Progenitor cell of endocrine pancreas (in vitro differentiated cells): ENCODE measurements around the gene GNAI3. TPM values are rescaled to one million over a fixed set of nuclear protein-coding genes. Genes with fewer than 3 reads are reported as not detected.
A peak's percentile ranks its signal among the peaks of the same experiment; 100 is the strongest.

Experiments
- DNase-seq: peaks from one replicate; pipeline ENCODE4 v3.0.0; 2021; ENCODE audit warnings: low spot score; ENCODE audit not compliant: unreplicated experiment
- H3K27ac Mint-ChIP-seq: 2 replicates; pipeline ENCODE4 v1.8.0; 2021; ENCODE audit warnings: mild to moderate bottlenecking, moderate library complexity, mixed read lengths
- H3K27me3 Mint-ChIP-seq: 2 replicates; pipeline ENCODE4 v1.8.0; 2021; ENCODE audit warnings: mixed read lengths
- H3K36me3 Mint-ChIP-seq: 2 replicates; pipeline ENCODE4 v1.8.0; 2022; ENCODE audit warnings: mixed read lengths; ENCODE audit not compliant: insufficient read depth
- H3K4me1 Mint-ChIP-seq: 2 replicates; pipeline ENCODE4 v1.8.0; 2021; ENCODE audit warnings: low read depth, mixed read lengths
- H3K4me3 Mint-ChIP-seq: 2 replicates; pipeline ENCODE4 v1.8.0; 2021; ENCODE audit warnings: low read depth, mild to moderate bottlenecking, moderate library complexity, mixed read lengths
- H3K9me3 Mint-ChIP-seq: 2 replicates; pipeline ENCODE4 v1.8.0; 2021; ENCODE audit warnings: low read depth, mixed read lengths
- total RNA-seq: library from RNA; stranded (reverse); gene quantifications from 2 replicates; pipeline ENCODE4 v1.2.1, GENCODE V29; 2021
- TF ChIP-seq, protein P1 (sequence below): fragments of 200-600 bp; sonication (generic); IDR thresholded peaks from one replicate; pipeline ENCODE4 v1.5.0; 2021; ENCODE audit warnings: antibody characterized with exemption, mild to moderate bottlenecking; ENCODE audit not compliant: unreplicated experiment

The GNAI3 gene
- total RNA-seq, 1 donor from 2014 or later: 10.0 TPM

- no peaks in the 10 kb centered on the region for H3K36me3 Mint-ChIP-seq
- H3K9me3 Mint-ChIP-seq: no peaks in the 10 kb centered on the region
- TF ChIP-seq, protein P1, sequence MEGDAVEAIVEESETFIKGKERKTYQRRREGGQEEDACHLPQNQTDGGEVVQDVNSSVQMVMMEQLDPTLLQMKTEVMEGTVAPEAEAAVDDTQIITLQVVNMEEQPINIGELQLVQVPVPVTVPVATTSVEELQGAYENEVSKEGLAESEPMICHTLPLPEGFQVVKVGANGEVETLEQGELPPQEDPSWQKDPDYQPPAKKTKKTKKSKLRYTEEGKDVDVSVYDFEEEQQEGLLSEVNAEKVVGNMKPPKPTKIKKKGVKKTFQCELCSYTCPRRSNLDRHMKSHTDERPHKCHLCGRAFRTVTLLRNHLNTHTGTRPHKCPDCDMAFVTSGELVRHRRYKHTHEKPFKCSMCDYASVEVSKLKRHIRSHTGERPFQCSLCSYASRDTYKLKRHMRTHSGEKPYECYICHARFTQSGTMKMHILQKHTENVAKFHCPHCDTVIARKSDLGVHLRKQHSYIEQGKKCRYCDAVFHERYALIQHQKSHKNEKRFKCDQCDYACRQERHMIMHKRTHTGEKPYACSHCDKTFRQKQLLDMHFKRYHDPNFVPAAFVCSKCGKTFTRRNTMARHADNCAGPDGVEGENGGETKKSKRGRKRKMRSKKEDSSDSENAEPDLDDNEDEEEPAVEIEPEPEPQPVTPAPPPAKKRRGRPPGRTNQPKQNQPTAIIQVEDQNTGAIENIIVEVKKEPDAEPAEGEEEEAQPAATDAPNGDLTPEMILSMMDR: no peak
- H3K27ac Mint-ChIP-seq: peak overlapping the region; percentile 94
- H3K27me3 Mint-ChIP-seq: peaks cover 6% of the 10 kb centered on the region
- H3K4me1 Mint-ChIP-seq: peaks cover 36% of the 10 kb centered on the region
- peak overlapping the region; percentile 95 for H3K4me3 Mint-ChIP-seq
- no peak for DNase-seq
Measured at GRCh38 chr1:109618661-109619575, 70.5 kb downstream of the GNAI3 start.

DNA sequence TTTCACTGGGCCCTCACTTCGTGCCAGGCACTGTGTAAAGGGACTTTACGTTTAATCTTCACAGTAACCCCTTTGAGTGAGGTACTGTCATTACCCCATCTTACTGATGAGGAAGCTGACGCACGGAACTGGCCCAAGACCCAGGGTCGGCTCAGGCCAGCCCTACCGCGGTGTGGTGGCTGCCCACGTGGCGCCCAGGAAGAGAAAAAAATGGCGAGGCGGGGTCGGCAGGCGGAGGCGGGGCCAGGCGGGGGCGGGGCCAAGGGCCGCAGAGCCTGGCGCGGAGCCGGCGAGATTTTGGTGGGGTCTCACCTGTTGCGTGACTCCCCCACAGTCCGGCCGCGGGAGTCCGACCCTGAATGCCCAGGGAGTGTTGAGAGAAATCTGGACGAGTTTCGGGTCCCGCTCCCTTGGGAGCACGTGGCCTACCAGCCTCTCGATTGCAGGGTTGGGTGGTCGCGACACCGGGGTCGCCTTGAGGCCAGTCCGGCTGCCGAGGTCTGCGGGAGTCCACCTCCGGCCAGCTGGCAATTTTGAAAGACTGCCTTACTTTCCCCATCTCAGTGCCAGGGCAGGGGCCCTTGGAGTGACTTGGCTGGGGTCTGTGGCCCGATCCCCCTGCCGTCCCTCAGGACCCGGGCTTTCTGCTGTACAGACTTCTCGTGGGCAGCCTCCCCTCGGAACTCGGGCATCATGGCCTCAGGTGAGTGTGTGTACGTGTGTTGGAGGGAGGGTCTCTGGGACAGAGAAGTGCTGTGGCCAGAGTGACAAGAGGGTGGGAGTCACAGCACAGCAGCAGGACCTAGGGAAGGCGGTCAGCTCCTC is 71.4 kb downstream of the GNAI3 start, which contains the start of the genes AMPD2 and GNAT2:
TSS of gene AMPD2 (plus strand) at position 262 of the 825 bp plus-strand sequence. CDS start 1,339 bp downstream, outside the sequence.
TSS of gene GNAT2 (minus strand) at position 41 of the 825 bp plus-strand sequence. CDS start 6,746 bp downstream, outside the sequence.
- Mint-ChIP-seq H3K4me3 (peak within 1 kb of the TSS; percentile 95), H3K27me3 (peaks cover 6% of the 10 kb centered on the region), H3K27ac (peak within 1 kb of the TSS; percentile 94), H3K36me3 (no peaks in the 10 kb centered on the region), H3K9me3 (no peaks in the 10 kb centered on the region), H3K4me1 (peaks cover 36% of the 10 kb centered on the region)
- DNase-seq: peak; percentile 44
- TF ChIP-seq, protein P1: no peak

DNA sequence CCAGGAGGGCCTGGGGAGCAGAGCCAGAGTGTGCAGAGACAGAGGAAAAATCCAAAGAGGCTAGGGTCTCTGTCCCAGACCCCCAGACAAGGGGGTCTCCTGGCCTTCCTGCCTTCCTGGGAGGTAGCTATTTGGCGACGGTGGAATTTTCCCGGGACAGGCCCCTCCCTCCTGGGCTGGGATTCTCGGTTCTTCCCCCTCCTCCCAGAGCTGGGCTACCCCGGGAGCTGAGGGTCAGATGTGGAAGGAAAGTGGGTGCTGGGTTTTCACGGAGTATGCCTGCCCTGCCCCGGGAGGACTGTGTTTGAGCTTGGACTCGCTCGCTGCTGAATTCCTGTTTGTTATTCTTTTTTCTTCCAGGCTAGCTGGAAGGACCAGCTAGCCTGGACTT is 72.0 kb downstream of the GNAI3 start:
- Mint-ChIP-seq H3K4me3 (peak overlapping the region; percentile 95), H3K27ac (peak overlapping the region; percentile 94), H3K9me3 (no peaks in the 10 kb centered on the region), H3K27me3 (peaks cover 6% of the 10 kb centered on the region), H3K4me1 (peaks cover 36% of the 10 kb centered on the region), H3K36me3 (no peaks in the 10 kb centered on the region)
- no peak for DNase-seq
- TF ChIP-seq, protein P1: no peak

GRCh38 chr1:109620841-109621286 is 72.4 kb downstream of the GNAI3 start:
- Mint-ChIP-seq H3K27me3 (peaks cover 6% of the 10 kb centered on the region), H3K36me3 (no peaks in the 10 kb centered on the region), H3K4me3 (peak overlapping the region; percentile 95), H3K27ac (peak overlapping the region; percentile 94), H3K9me3 (no peaks in the 10 kb centered on the region), H3K4me1 (peaks cover 35% of the 10 kb centered on the region)
- DNase-seq: peak; percentile 66
- TF ChIP-seq, protein P1: no peak
